Endometrial microvascular endothelial cells (primary cell): Measurements from ENCODE around the gene RIPOR1. TPM values are rescaled to one million over a fixed set of nuclear protein-coding genes. Genes with fewer than 3 reads are reported as not detected.
"Not testable (repeated sequence)": the region's sequence is repeated elsewhere in the genome, so short reads cannot be mapped to it uniquely, and the experiment has no call there.

Experiments
- in situ Hi-C: cut with HindIII; loops from 2 replicates; pipeline ENCODE4 v1.10.0; 2017; ENCODE audit warnings: low sequenced_read_pairs, low pct_unique_long_range_greater_than_20kb; ENCODE audit errors: inconsistent ontology term
- total RNA-seq: library from RNA; depleted of rRNA; stranded (reverse); fragments of >200 nt; gene quantifications from one replicate; pipeline ENCODE4 v1.2.3, GENCODE V29; 2015; ENCODE audit errors: inconsistent ontology term

The RIPOR1 gene
- total RNA-seq, 1 donor from 2014 or later: 47.0 TPM

- in situ Hi-C loops: not testable (repeated sequence)
Measured at GRCh38 chr16:67513892-67514291, 14.7 kb upstream of the RIPOR1 start.

- in situ Hi-C loops: no loop called here
Measured at GRCh38 chr16:67514382-67514828, 14.2 kb upstream of the RIPOR1 start.

GRCh38 chr16:67516296-67517154, 12.1 kb upstream of the RIPOR1 start:
- in situ Hi-C loops: no loop called here

DNA sequence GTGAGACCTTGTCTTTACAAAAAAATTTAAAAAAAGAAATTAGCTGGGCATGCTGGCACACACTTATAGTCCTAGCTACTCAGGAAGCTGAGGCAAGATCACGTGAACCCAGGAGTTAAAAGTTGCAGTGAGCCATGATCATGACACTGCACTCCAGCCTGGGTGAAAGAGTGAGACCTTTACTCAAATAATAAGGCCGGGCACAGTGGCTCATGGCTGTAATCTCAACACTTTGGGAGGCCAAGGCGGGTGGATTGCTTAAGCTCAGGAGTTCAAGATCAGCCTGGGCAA, 11.5 kb upstream of the RIPOR1 start:
- in situ Hi-C loops: no loop called here

DNA sequence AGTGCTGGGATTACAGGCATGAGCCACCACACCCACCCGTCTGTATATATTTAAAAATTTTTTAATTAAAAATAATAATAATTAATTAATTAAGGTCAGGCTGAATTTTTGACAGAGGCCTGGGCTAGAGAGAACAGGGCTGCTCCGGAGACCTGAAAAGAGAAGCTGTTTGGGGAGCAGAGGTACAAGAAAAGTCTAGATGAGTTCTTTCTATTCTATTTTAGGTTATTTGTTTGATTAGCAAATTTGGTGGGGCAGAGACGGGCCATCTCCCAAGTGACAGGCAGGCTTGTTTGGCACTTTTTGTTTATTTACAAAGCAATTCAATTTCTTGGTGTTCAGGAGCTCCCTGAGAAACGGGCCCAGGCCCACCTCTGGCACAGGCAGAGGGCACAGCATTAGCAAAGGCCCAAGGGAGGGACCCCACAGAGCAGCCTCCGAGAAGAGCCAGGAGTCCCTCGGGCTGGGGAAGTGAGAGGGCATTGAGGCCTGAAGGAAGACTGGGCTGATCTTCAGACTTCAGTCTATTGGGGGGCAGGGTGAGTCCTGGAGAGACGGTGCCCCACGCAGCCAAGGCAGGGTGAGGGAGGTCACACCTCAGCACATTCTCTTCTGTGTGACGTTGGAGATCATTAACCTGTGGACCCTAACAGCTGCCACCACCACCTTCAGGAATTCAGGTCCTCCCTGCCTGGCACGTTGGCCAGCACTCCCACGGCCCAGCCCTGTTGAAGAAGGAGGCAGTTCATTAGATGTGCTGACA, 10.8 kb upstream of the RIPOR1 start:
- in situ Hi-C loops: no loop called here

DNA sequence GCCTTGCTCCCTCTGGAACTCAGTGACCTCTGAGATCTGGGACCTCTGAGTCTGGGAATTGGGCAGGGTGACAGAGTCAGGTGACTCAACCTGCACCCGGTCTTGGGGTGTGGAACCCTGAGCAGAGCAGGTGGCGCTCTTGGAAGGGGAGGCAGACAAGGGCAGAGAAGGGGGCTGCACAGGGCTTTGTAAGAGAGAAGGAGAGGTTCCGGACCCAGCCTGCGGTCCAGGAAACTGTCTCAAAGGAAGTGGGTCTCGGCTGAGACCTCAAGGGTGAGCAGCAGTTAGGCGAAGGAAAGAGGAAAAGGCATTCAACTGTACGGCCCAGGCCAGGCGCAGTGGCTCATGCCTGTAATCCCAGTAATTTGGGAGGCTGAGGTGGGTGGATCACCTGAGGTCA, 10.0 kb upstream of the RIPOR1 start:
- in situ Hi-C loops: no loop called here

GRCh38 chr16:67519242-67519641, 9.4 kb upstream of the RIPOR1 start:
- in situ Hi-C loops: no loop called here

- in situ Hi-C loops: no loop called here
Measured at GRCh38 chr16:67521095-67521804, 7.4 kb upstream of the RIPOR1 start.

- in situ Hi-C loops: no loop called here
Measured at GRCh38 chr16:67525176-67525860, 3.3 kb upstream of the RIPOR1 start.

DNA sequence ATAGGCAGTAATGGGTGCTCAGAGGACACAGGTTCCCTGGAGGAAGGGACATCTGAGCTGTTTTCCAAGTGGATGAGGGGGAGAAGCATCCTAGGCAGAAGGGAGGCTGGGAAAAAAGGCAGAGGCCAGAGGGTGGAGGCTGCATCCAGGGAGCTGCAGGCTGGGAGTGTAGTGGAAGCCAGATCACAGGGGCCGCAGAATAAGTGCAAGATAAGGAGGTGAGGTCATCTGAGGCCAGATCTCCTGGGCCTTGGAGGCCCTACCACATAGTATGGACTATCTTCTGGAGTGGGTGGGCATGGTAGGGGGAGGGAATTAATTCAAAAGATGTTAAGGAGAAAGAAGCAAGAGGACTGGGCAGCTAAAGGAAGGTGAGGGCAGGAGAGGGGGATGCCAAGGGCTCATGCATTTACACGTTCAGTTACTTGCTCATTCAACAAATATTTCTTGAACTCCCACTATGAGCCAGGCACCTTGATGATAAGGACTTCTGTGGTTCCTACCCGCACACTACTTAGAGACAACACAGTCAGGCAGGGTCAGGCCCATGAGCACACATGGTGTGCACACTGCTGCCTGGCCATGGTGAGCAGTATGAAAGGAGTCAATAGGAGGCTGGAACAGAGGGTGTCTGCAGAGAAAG, 2.4 kb upstream of the RIPOR1 start:
- in situ Hi-C loops: no loop called here

GRCh38 chr16:67528870-67529581, 397 bp downstream of the RIPOR1 start:
- in situ Hi-C loops: no loop called here

GRCh38 chr16:67529582-67530012, 968 bp downstream of the RIPOR1 start:
- in situ Hi-C loops: no loop called here

GRCh38 chr16:67530013-67530939, 1.6 kb downstream of the RIPOR1 start:
- in situ Hi-C loops: no loop called here

GRCh38 chr16:67531247-67531646, 2.6 kb downstream of the RIPOR1 start:
- in situ Hi-C loops: no loop called here

- in situ Hi-C loops: no loop called here
Measured at GRCh38 chr16:67533024-67533560, 4.5 kb downstream of the RIPOR1 start.

DNA sequence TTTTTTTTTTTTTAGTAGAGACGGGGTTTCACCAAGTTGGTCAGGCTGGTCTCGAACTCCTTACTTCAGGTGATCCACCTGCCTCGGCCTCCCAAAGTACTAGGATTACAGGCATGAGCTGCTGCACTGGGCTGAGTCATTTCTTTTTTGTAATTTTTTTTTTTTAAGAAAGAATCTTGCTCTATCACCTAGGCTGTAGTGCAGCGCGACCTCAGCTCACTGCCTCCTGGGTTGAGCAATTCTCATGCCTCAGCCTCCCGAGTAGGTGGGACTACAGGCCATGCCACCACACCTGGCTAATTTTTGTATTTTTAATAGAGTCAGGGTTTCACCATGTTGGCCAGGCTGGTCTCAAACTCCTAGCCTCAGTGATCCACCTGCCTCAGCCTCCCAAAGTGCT, 5.4 kb downstream of the RIPOR1 start:
- in situ Hi-C loops: not testable (repeated sequence)

DNA sequence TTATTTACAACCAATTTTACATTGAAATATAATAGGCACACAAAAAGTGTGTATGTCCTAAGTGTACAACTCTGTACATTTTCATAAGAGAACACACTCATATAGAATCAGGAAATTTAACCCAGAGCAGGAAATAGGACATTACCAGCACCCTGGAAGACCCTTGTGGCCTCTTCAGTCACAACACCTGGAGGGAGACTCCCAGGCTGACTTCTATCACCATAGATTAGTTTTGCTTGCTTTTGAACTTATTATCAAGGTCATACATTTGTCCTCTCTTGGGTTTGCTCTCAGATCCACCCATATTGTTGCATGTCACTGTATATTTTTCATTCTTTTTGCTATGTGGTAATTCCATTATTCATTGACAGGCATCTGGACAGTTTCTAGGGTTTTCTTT, 5.8 kb downstream of the RIPOR1 start:
- in situ Hi-C loops: no loop called here
